Activated CD8-positive, alpha-beta memory T cell treated with anti-CD3 and anti-CD28 coated beads, Interleukin-2, amount 50 U/mL, for 48 hours (primary cell): ENCODE data around the gene TTLL8.
A peak's percentile ranks its signal among the peaks of the same experiment; 100 is the strongest.

Experiments used
- DNase-seq: peaks from one replicate; pipeline ENCODE4 v3.0.0-alpha.2; 2020

TTLL8 gene

DNA sequence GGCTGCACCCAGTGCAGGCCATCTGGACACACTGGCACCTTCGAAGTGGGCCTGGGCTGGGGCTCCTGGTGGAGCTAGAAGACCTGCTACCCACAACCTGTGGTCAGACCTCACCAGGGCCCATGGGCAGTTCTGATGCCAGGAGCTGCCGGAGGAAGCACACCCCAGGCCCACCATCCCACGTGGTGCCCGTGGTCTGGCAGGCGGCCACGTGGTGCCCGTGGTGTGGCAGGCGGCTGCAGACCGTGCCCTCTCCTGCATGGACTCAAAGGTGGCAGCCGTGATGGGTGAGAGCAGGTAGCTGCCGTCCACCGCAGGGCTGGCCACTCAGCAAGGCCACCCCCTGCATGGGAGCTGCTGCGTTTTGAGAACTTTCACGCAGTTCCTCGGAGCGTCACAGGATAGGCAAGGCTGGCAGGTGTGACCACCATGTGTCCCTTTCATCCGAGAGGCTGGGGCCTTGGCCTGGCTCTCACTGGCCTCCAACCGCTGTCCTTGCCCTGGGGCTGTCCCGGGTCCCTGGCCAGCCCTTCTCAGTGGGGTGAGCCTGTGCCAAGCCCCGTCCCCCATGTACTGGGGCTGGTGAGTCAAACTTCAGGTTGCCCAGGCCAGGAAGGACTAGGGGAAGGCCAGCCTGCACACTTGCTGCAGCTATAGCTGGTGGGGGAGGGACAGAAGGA, 41.6 kb downstream of the TTLL8 start:
- no peak for DNase-seq

DNA sequence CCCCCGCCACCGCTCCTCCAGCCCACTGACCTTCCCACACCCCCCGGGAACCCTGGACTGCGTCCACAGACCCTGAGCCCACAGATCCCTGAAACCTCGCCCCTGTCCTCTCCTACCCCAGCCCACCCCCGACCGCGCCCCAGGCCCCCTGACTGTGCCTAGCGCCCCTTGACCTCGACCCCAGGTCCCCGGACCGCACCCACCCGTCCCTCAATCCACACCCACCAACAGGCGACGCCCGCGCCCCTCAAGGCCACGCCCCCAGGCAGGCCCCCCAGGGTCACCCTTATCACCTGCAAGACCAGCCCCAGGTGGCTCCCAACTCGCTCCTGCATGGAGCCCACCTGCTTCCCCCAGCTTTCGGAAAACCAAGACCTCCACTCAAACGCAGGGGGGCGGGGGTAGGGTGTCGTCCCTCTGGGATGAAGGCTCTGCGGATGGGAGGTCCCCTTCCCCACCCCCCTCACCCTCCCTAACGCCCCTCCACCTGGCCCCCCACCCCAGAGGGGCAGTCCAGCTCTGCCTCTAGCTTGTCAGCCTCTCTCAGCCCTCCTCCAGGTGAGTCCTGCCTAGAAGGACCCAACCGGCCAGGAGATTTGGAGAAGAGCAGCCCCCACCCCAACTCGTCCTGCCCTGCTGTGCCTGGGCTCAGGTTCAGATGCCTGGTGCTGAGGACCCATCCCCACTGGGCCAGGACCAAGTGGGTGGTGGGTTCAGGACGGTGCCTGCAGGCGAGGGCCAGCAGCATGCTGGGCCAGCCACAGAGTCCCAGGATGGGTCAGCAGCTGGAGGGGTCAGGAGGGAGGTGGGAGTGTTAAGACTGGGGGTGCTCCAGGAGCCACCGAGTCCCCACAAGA, 42.4 kb downstream of the TTLL8 start:
- DNase-seq, result peak; percentile 57

DNA sequence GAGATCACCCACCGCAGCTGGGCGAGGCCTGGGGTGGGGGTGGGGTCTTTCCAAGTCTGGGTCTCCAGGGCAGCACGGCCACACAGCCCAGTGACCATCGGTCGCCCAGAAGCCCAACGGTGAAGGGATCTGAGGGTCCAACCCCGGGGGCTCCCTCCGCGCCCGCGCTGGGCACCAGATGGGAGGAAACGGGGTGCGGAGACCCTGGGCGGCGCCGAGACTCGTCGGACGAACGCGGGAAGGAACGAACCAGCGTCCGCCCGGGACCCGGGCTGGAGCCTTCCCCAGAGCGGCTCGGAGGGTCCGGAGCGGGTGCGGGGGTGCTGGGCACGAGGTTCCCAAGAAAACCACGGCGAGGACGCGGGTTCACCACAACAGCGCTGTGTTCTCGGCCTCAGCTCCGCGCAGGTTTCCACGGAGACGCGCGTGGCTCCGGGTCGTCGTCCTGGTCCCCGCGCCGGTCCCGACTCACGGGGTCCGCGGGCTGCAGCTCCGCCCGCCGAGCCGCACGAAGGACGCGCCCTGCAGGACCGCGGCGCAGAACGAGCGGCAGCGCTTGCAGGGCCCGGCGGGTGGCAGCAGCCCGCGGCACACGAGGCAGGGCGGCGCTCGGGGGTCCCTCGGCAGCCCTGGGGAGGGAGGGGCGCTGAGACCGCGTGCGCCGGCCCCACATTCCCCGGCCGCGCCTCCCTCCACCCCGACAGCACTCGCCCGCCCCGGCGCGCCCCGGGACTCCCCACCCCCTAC, 43.3 kb downstream of the TTLL8 start:
- DNase-seq, result peak; percentile 59

DNA sequence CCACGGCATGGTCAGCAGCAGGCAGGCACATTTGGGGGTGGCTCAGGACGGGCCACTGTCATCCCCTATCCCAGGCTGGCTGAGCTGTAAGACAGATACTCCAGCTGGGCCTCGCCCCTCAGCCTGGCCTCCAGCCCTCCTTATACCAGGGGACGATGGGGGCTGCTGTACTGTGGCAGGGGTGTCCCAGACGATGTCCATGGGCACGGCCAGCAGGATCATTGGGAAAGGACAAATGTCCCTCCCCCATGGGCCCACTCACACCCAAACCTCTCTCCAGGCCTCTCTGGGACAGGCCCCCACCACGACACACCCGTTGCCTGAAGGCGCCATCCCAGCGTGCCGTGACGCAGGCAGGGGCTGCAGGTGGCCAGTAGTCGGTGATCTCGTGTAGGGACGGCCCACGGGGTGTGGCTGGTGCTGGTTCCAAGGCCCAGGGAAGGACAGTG, 44.0 kb downstream of the TTLL8 start:
- DNase-seq, result no peak

DNA sequence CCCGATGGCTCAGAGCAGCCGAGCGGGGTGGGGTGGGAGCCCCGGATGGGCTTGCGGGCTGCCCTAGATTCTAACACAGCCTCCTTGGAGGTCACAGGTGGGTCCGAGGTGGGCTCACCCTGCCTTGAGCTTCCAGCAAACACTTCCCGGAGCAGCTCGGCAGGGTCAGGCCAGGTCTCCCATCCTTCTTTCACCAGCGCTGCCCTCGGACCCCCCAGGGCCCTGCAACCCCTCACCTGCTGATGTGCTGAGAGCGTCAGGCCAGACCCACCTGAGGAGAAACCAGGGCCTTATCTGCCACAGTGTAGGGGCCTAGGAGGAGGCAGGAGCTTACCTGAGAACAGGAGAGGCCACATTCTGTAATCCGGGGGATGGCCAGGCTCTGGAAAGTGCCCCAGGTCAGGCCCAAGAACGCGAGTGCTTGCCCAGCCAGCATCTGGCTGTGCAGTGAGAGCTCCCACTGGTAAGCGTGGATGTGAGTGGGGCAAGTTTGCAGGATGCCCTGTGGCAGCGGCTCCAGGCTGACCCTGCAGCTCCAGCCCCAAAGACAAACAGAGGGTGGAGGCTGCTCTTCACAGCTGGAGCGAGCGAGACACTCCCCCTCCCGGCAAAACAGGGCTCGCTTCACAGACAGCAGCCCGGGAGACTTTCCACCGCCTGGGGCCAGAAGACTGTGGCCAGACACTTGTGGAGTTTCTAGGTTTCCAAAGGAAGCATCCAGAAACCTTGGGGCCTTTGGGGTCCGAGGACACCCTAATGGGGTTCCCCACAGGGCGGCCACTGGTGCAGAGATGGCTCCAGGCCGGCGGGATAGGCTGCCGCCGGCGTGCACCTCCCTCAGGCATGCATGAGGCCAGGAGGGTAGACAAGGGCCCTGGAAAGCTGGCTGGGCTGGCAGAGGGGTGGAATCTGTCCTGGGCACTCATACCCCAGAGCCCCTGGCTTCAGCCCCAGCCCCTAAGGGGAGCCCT, 45.6 kb downstream of the TTLL8 start, which contains the start of gene IL17REL:
Gene IL17REL (minus strand): TSS at position 555 of the 971 bp plus-strand sequence. CDS start 119 bp downstream, at position 436.
- DNase-seq, result no peak

DNA sequence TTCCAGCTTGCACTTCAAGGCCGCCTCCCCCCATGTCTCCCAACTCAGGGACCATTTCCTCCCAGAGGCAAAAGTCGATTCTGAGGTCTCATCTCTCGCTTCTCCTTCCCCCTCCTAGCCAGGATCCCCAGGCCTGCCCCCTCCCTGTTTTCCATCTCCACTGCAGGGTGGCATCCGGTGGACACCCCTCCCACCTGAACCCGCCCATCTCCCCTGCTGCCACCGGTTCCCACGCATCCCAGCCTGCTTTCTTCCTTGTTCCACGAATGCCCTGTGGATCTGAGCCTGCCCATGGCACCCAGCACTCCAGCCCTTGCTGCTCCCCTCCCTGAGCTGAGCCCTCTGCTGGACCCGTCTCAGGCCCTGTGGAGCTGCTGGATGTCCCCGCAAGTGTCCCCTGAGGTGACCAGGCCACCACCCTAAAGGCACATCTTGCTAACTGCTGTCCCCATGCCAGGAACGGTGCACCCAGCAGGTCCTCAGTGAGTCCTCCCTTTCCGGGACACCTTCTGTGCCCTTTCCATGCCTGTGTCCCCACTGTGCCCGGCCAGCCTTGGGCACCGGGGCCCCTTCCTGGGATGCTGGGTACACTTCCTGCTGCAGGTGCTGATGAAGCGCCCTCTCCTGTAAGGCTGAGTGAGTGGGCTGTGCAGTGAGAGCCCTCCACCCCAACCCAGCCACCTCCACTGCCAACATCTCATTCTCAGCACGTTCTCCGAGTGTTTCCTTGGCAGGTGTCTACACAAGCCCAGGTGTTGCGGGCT, 46.5 kb downstream of the TTLL8 start:
- peak; percentile 56 for DNase-seq

DNA sequence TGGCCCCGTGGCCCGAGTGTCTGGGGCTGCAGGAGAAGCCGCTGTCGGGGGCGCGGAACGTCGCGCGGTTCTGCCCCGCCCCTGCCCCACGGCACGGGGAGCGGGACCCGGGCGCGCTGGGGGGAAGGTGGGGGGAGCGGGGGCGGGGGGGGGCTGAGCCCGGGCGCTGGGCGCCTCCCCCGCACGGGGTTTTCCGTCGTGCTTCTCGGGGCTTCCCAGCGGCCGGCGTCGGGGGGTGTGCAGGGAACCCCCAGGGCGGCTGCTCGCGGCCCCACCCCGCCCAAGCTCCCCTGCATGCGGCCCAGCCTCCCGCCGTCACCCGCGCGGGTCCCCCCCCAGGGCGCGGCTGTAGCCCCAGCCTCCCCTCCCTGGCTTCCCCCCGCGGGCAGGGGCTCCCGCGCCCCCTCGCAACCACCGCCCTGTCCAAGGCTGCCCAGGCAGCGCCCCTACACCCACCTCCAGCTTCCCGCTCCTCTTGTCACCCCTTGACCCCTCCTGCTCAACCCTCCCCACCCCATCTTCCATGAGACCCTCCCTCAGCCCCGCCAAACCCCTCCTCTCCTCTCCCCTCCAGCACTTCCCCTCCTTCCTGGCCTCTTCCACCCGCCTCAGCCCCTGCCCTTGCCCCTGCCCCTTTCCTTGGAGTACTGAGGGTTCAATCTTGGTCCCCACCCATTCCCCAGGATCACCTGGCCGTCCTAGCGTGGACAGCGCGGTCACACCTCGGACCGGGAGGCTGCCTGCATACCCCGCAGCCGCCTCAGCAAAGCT, 47.2 kb downstream of the TTLL8 start:
- peak; percentile 62 for DNase-seq

DNA sequence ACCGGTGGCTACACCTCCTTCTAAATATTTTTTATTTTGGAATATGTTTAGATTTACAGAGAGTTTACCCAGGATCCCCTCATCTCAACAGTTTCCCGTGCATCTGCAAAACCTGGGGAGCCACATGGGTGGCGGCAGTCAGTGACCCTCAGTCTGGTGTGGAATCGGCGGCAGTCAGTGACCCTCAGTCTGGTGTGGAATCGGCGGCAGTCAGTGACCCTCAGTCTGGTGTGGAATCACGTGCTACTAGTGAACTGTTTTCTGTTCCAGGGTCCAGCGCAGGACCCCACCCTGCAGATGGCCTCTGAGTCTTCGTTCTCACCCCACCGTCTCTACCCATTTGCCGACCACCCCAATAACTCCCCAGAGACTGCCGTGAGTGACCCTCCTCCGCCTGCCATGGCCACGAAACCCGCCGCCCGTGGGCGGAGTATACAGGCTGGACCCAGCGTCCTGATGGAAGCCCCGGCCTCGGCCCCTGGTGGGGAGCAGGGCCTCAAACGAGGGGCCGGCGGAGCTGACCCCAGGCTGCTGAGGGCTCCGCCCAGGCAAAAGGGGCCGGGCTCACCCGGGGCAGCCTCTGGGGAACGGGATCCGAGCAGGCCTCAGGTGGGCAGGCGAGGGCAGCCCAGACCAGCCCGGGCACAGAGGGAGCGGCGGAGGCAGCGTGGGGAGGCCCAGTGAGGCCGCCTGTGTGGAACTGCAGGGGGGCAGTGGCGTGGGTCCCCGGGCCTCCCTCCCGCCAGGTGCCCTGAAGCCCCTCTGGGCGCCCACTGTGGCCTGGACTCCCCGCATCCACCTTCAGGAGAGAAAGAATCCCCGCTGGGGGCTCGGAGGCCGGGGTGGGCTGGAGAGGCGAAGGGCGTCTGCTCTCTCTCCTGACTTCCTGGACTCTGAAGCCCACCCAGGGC, 48.1 kb downstream of the TTLL8 start:
- DNase-seq, result peak; percentile 61

DNA sequence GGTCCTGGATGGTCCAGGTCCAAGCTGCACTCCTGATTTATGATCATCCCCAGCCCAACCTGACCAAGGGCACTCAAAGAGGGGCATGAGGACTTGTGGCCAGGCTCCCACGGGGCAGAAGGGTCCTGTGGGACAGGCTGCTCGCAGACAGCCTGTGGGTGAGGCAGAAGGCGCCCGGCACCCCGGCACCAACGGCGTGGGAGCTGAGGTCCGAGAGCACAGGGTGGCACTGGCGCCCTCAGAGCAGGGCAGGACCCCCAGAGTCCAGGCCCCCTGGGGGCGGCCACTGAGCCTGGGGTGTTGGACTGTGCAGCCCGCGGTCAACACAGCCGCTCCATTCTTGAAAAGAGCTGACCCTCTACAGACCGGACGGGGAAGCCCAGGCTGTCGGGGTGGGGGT, 48.8 kb downstream of the TTLL8 start:
- DNase-seq, result no peak

DNA sequence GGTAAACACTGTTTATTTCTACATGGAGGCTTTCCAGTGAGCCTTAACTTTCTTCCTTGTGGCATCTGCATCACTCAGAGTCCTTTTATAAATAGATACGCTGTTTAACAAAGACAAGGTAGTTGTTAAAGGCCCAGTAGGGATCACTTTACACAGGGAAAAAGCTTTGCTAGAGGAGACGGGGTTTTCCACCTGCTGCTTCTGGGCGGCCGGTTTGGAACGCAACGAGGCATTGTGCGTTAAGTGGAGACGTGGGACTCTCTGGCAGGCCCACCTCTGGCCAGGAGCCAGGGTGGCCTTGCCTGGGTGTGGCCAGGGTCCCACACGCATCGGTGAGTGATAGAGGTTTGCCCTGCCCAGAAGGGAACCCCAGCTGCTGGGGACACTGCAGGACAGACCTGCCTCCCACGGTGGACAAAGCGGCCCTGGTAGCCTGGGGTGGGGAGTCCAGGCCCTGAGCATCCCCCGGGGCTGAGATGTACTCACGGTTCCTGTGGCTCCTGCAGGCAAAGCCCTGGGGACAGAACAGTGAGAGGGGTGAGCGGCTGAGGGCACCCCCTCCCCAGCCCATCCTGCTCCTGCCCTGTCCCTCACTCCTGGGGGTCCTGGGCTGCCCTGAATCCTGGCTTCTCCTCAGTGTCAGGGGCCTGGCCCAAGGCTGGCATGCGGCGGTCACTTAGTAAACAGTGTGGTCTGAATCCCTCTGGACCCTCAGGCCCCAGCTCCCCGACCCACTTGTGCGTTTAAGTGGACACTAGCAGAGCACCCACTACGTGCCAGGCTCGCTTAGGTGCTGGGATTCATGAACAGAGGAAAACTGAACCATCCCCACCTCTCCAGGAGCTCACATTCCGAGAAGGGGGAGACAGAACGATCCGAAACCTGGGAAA, 49.7 kb downstream of the TTLL8 start:
- DNase-seq, result no peak

DNA sequence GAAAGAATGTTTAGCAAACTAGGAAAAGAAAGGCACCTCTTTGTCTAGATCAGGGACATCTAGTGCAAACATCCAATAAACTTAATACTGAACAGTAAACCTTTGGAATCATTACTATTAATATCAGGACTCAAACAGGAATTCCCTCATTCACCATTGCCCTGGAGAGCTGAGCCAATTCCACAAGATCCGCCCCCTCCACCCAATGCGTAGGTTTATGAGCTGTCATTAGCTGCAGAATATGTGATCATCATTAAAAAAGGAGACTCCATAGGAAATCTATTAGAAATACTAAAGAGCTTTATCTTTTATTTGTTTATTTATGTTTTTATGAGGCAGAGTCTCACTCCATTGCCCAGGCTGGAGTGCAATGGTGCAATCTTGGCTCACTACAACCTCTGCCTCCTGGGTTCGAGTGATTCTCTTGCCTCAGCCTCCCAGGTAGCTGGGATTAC, 51.0 kb downstream of the TTLL8 start:
- DNase-seq, result no peak

DNA sequence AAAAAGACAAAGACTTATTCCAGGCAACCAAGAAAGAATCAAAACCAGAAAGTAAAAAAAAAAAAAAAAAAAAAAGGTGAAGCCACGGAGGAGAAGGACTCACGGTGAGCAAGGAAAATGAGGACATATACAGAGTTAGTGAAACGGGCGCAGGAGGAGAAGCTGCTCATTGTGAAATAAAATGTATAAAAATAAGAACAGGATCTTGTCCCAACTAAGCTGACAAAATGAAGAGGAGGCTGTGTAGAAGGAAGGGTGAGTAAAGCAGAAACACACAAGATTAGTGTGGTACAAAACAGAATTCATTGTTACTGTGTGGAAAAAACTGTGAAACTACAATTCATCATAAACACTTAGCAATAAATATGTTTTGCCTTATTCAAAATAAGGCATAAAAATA, 53.2 kb downstream of the TTLL8 start:
- no peak for DNase-seq

DNA sequence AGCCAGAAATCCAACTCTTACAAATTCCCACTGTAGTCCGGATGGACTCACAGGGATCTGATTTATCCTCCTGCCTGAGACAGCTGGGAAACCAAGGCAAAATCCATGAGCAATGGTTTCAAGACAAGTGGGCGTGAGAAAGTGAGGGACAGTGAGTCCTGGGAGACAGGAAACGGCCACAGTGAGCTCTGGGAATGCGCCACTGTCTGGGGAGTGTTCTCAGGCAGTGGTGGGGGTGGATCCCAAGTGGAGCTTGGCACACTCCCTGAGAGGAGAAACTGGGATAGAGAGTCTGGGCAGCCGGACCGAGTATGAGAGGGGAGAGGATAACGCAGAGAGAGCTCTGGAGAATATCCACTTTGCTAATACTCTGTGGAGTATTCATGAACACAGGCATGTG, 55.3 kb downstream of the TTLL8 start:
- DNase-seq, result no peak

DNA sequence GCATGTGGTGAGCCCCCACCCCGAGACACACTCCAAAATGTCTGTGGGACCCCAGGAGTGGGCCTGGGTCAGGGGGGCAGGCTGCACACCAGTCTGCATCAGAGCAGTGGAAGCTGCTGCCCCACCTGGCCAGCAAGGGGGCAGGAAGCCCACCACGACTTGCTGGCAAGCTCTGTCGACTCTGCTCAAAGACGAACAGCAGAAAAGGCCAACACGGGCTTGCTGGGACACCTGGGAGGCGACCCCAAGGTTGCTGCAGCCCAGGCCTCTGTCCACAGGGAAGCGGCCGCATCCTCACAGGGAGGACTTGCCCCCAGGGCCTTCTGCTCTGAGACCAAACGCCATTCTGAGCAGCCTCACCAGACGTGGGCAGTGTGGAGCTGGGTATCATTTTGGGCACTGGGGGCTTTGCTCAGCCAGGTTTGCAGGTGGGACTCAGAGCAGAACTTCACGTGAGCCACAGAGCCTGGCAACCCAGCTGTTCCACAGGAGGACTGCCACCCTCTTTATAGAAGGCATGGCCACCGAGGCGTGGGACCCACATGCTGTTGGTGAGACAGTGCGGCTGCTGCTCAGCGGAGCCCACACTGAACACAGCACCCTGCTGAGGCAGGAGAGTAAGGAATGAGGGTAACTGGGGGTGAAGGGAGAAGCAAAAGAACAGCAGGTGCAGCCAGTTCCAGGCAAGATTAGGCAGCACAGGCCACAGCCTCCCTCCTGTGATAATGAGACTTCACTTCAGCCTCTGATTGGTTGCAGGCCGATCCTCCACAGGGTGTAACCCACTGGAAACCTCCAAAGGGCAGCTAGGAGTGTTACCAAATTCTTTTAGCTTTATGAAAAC, 56.5 kb downstream of the TTLL8 start:
- peak; percentile 52 for DNase-seq

DNA sequence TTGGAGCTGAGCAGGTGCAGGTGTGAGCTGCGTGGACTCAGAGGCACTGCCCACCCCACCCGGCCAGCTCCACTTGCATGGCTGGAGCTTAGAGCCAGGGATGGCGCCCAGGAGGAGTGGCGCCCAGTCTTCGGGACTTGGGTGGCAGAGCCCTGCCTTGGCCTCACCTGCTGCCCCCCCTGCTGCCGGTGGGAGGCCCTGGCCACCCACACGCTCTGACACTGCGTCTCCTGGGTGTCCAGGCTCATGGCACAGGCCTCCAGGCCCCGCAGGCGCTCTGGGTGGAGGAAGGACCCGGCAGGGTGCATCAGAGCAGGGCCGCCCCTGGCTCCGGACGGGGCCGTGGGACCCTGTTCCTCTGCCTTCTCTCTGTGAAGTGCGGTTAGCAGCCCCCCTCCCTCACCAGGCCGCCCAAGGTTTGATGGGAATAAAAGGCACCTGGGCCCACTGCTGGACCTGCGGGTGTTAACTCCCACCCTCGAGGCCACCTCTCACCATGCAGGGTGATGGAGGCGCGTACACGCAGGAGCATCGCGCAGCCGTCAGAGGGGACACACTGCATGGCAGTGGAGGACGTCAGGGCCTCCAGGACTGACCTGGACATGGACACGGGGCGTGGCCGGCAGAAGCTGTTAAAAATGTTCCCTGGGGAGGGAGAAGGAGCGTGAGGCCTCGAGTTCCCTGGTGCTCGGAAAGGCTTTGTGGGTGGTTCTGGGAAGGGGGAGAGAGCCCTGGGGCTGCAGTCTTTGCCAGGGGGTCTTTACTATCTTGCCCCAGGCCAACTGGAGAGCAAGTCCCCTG, 57.3 kb downstream of the TTLL8 start:
- peak; percentile 47 for DNase-seq

DNA sequence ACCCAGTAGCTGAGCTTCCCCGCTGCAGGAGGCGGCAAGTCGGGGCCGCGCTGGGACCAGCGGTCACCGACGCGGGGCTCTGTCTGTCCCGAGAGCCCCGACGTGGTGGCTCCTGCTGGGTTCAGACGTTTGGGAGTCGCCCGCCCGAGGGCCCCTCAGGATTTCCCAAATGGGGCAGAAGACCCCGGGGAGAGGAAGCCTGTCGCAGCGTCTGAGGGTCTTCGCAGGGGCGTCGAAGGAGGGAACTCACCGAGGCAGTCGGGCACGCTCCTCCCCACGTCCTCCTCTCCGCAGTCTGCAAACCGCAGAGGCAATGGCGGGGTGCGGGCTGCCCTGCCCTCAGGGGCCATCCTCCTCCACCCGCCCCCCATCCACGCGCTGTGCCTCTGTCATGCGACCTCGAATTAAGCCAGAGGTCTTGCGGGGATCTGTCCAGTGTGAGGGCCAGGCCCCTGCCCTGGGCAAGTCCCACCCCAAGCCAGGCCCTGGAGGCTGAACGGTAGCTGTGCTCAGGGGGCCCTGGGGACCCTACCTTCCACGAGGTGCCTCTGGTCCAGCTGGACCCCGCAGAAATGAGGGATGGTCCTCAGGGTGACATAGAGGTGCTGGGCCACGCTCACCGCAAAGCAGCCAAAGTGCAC, 58.0 kb downstream of the TTLL8 start:
- peak; percentile 48 for DNase-seq
